GM12878 (cell line): ENCODE measurements around the gene ADGRD1. TPM values are rescaled to one million over a fixed set of nuclear protein-coding genes. Genes with fewer than 3 reads are reported as not detected.

ENCODE experiments used
- ATAC-seq: fragments of 200-7000 bp; cut with Tn5 transposase; 3 replicates; pipeline ENCODE4 v1.9.1; 2020; ENCODE audit warnings: mild to moderate bottlenecking, moderate library complexity
- BruUV-seq: library from RNA; stranded (reverse); fragments of 400-500 nt; replicated peaks from 2 replicates; lab custom pipeline; 2021; lab: Mats Ljungman, UMichigan
- CTCF ChIA-PET: fragments of 300-600 bp; sonication (Branson Sonifier 250); formaldehyde crosslinking; extraction: SDS; loops from one replicate; lab custom pipeline; 2021; ENCODE audit warnings: inconsistent platforms; lab: Yijun Ruan, JAX
- POLR2A ChIA-PET: fragments of 350-600 bp; formaldehyde crosslinking; extraction: SDS; loops from one replicate; lab custom pipeline; 2021; ENCODE audit warnings: inconsistent platforms; lab: Charles Lee
- RAD21 ChIA-PET: fragments of 300-600 bp; sonication (Branson Sonifier 250); formaldehyde crosslinking; loops from one replicate; lab custom pipeline; 2023; ENCODE audit warnings: antibody characterized with exemption; ENCODE audit not compliant: unreplicated experiment; lab: Charles Lee
- SMC1A ChIA-PET: fragments of 300-600 bp; sonication (Branson Sonifier 250); formaldehyde crosslinking; loops from one replicate; lab custom pipeline; 2023; ENCODE audit not compliant: unreplicated experiment, uncharacterized antibody; lab: Charles Lee
- DNase-seq: peaks from one replicate; pipeline ENCODE4 v3.0.0-alpha.2; 2011; ENCODE audit warnings: low read depth, low spot score
- FAIRE-seq: peaks from 3 replicates; lab custom pipeline; 2011; peaks lifted over from hg19 to GRCh38; lab: Jason Lieb, UNC
- H2AFZ ChIP-seq: 2 replicates; pipeline ENCODE4 v1.6.0; 2011; ENCODE audit warnings: low read depth, low read length, control low read depth; ENCODE audit not compliant: control insufficient read depth
- H3K27ac ChIP-seq: 2 replicates; pipeline ENCODE4 v1.5.1; 2011; ENCODE audit warnings: control low read depth; ENCODE audit not compliant: control insufficient read depth, insufficient read depth
- H3K27me3 ChIP-seq, 2 experiments: replicated peaks in 1 of 2; 2 replicates each; pipeline versions ENCODE4 v1.6.0 to v1.6.1; 2011; ENCODE audit warnings: low read length in 1 of 2; ENCODE audit not compliant: control insufficient read depth in 2 of 2, insufficient read depth in 2 of 2
- H3K36me3 ChIP-seq, 2 experiments: 2 replicates each; pipeline ENCODE4 v1.5.1; 2011; ENCODE audit warnings: low read length in 1 of 2; ENCODE audit not compliant: control insufficient read depth in 2 of 2, insufficient read depth in 2 of 2
- H3K4me1 ChIP-seq: 2 replicates; pipeline ENCODE4 v1.6.1; 2011; ENCODE audit warnings: mild to moderate bottlenecking, low read length, moderate library complexity, mixed read lengths; ENCODE audit not compliant: control insufficient read depth, insufficient read depth
- H3K4me2 ChIP-seq: 2 replicates; pipeline ENCODE4 v1.6.0; 2011; ENCODE audit warnings: control low read depth; ENCODE audit not compliant: control insufficient read depth, insufficient read depth
- H3K4me3 ChIP-seq: fragments of 200-600 bp; sonication (generic); 2 replicates; pipeline ENCODE4 v1.5.1; 2016
- H3K79me2 ChIP-seq: 2 replicates; pipeline ENCODE4 v1.6.0; 2011; ENCODE audit warnings: low read length; ENCODE audit not compliant: control insufficient read depth, insufficient read depth
- H3K9ac ChIP-seq: 2 replicates; pipeline ENCODE4 v1.8.0; 2011; ENCODE audit warnings: low read length, control low read depth, mixed read lengths; ENCODE audit not compliant: control insufficient read depth, insufficient read depth
- H3K9me3 ChIP-seq: replicated peaks from 3 replicates; pipeline ENCODE4 v1.5.1; 2011; ENCODE audit warnings: mild to moderate bottlenecking, low read length; ENCODE audit not compliant: control insufficient read depth, insufficient read depth
- H4K20me1 ChIP-seq: 2 replicates; pipeline ENCODE4 v1.6.0; 2011; ENCODE audit not compliant: control insufficient read depth, insufficient read depth
- WGBS: methylation state at CpG from one replicate; pipeline ENCODE4 v1.1.6; 2016; ENCODE audit warnings: low lambda C conversion rate; ENCODE audit not compliant: insufficient replicate concordance, insufficient coverage; ENCODE audit errors: missing lambda C conversion rate; 5-methylcytosine and 5-hydroxymethylcytosine counted together
- in situ Hi-C: fragments of 300-500 bp; cut with MboI; formaldehyde crosslinking; loops from 9 replicates; pipeline ENCODE4 v1.14.3; 2018; ENCODE audit warnings: mixed read lengths
- intact Hi-C: fragments of 100-400 bp; cut with micrococcal nuclease; formaldehyde crosslinking; loops from one replicate; pipeline ENCODE4 v1.14.2; 2022; ENCODE audit not compliant: unreplicated experiment
- polyA plus RNA-seq, 11 experiments: library from polyadenylated mRNA; depleted of rRNA in 4 of 11; unstranded in 6 of 11; stranded (reverse) in 5 of 11; fragments of >200 nt; fragmentation: Nextera tagmentation in 4 of 11; fragmentation: Illumina TruSeq in 1 of 11; extraction: Ambion mirVana in 4 of 11; extraction: Trizol in 1 of 11; gene quantifications; 1 replicate in 1 of 11; 2 replicates in 10 of 11; pipeline versions ENCODE4 v1.2.1 to v1.2.3, GENCODE V29; 2011 to 2016; ENCODE audit warnings: inconsistent platforms in 2 of 11, missing spikeins in 2 of 11, low read depth in 1 of 11
- total RNA-seq, 4 experiments: library from RNA; depleted of rRNA in 3 of 4; stranded (reverse); fragments of >200 nt in 3 of 4; fragmentation: Illumina TruSeq in 1 of 4; extraction: Trizol in 1 of 4; gene quantifications; 2 replicates each; pipeline versions ENCODE4 v1.2.1 to v1.2.3, GENCODE V29; 2013 to 2021
- TF ChIP-seq, protein P1 (sequence below): fragments of 450-650 bp; formaldehyde crosslinking; IDR thresholded peaks from 2 replicates; pipeline ENCODE4 v1.4.0; 2022; ENCODE audit warnings: mild to moderate bottlenecking, moderate library complexity
- TF ChIP-seq, protein P2 (sequence below): fragments of 450-650 bp; IDR thresholded peaks from 2 replicates; pipeline ENCODE4 v1.6.1; 2017; ENCODE audit warnings: antibody characterized with exemption, mild to moderate bottlenecking, moderate library complexity

The ADGRD1 gene
- total and polyA plus RNA-seq, 10 of the 15 experiments (the other 5 are each of a cell fraction or from before 2014, with no cell fraction given): 0.15 to 12.7 (median 1.2) TPM

DNA sequence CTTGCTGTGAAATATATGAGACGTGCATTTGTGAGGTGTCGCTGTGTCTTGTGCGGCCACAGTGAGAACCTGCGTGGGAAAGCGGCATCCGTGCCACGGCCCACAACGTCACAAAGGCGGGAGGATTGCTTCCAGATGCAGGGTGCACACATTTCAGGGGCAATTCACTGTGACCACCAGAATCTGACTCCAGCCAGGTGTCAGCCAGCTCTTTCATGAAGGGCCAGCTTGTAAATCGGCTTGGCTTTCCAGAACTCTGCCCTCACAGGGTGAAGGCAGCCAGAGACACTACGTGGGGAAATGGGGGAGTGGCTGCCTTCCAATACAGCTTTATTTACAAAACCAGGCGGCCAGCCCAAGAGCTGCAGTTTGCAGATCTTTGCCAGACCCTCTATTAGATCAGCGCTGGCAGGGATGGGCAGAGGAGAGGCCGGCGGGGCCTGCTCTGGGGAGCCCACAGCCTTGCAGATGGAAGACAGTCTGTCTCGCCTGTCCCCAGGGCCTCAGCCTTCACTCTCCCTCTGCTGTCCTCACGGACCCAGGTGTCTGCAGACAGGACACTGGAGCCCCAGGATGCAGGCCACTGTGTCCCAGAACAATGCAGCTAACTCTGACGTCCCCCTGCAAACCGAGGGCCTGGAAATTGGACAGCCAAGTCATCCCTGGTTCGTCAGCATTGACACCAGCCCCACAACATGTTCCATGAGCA lies 53.5 kb downstream of the ADGRD1 start:
- intact Hi-C loops (no loop called here), in situ Hi-C loops (no loop called here)
- 55% methylated on average over 19 of the region's 20 CpGs for WGBS
- no peak overlapping the region for H3K4me2 ChIP-seq
- no peak for FAIRE-seq
- no peaks in the 10 kb centered on the region for H4K20me1 ChIP-seq
- TF ChIP-seq, protein P1, sequence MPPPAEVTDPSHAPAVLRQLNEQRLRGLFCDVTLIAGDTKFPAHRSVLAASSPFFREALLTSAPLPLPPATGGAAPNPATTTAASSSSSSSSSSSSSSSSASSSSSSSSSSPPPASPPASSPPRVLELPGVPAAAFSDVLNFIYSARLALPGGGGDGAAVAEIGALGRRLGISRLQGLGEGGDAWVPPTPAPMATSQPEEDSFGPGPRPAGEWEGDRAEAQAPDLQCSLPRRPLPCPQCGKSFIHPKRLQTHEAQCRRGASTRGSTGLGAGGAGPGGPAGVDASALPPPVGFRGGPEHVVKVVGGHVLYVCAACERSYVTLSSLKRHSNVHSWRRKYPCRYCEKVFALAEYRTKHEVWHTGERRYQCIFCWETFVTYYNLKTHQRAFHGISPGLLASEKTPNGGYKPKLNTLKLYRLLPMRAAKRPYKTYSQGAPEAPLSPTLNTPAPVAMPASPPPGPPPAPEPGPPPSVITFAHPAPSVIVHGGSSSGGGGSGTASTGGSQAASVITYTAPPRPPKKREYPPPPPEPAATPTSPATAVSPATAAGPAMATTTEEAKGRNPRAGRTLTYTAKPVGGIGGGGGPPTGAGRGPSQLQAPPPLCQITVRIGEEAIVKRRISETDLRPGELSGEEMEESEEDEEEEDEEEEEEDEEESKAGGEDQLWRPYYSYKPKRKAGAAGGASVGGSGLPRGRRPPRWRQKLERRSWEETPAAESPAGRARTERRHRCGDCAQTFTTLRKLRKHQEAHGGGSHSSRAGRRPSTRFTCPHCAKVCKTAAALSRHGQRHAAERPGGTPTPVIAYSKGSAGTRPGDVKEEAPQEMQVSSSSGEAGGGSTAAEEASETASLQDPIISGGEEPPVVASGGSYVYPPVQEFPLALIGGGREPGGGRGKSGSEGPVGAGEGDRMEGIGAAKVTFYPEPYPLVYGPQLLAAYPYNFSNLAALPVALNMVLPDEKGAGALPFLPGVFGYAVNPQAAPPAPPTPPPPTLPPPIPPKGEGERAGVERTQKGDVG (CRISPR knock-in tag): no peak
- TF ChIP-seq, protein P2, sequence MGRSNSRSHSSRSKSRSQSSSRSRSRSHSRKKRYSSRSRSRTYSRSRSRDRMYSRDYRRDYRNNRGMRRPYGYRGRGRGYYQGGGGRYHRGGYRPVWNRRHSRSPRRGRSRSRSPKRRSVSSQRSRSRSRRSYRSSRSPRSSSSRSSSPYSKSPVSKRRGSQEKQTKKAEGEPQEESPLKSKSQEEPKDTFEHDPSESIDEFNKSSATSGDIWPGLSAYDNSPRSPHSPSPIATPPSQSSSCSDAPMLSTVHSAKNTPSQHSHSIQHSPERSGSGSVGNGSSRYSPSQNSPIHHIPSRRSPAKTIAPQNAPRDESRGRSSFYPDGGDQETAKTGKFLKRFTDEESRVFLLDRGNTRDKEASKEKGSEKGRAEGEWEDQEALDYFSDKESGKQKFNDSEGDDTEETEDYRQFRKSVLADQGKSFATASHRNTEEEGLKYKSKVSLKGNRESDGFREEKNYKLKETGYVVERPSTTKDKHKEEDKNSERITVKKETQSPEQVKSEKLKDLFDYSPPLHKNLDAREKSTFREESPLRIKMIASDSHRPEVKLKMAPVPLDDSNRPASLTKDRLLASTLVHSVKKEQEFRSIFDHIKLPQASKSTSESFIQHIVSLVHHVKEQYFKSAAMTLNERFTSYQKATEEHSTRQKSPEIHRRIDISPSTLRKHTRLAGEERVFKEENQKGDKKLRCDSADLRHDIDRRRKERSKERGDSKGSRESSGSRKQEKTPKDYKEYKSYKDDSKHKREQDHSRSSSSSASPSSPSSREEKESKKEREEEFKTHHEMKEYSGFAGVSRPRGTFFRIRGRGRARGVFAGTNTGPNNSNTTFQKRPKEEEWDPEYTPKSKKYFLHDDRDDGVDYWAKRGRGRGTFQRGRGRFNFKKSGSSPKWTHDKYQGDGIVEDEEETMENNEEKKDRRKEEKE: no peak
- no peaks in the 10 kb centered on the region for H3K9me3 ChIP-seq
- H3K79me2 ChIP-seq: no peaks in the 10 kb centered on the region
- peaks cover 10% of the 10 kb centered on the region for H3K4me1 ChIP-seq
- no peak for DNase-seq
- H3K27ac ChIP-seq: no peak overlapping the region
- H3K4me3 ChIP-seq: no peak overlapping the region
- ChIA-PET RAD21 (interaction anchor here (1.0 kb wide), 1 partner anchor 27 kb away, joined by 3 read pairs; no protein-coding TSS in a partner anchor), CTCF (no interaction called here), SMC1A (interaction anchor here (1.1 kb wide), 1 partner anchor 90 kb away, joined by 3 read pairs; no protein-coding TSS in a partner anchor), POLR2A (no interaction called here)
- ATAC-seq: no peak
- no peaks in the 10 kb centered on the region for H3K36me3 ChIP-seq
- BruUV-seq: no TSS peak
- no peaks in the 10 kb centered on the region for H3K27me3 ChIP-seq
- H2AFZ ChIP-seq: no peak overlapping the region
- H3K9ac ChIP-seq: no peak overlapping the region
